Stimulated activated naive CD8-positive, alpha-beta T cell treated with anti-CD3 and anti-CD28 coated beads, Interleukin-15, Interleukin-2, amounts not matched to agents 100 U/mL and 50 U/mL, for 24 hours (primary cell): ENCODE data around the gene MVD.
"Not testable (repeated sequence)": the region's sequence is repeated elsewhere in the genome, so short reads cannot be mapped to it uniquely, and the experiment has no call there.

ENCODE experiments used
- ATAC-seq: fragments of 150-1000 bp; cut with Tn5 transposase; one replicate; pipeline ENCODE4 v1.10.0; 2021
- DNase-seq: peaks from one replicate; pipeline ENCODE4 v3.0.0; 2021

MVD gene

GRCh38 chr16:88624977-88625576 lies 37.8 kb downstream of the MVD start:
- ATAC-seq (no peak), DNase-seq (no peak)

GRCh38 chr16:88624481-88624880 lies 38.4 kb downstream of the MVD start:
- ATAC-seq (no peak), DNase-seq (no peak)

GRCh38 chr16:88623858-88624257 lies 39.0 kb downstream of the MVD start:
- ATAC-seq (no peak), DNase-seq (no peak)

- no peak for DNase-seq
- ATAC-seq: no peak
Measured at GRCh38 chr16:88622866-88623265, 40.0 kb downstream of the MVD start.

GRCh38 chr16:88622125-88622524 lies 40.8 kb downstream of the MVD start:
- DNase-seq: no peak
- no peak for ATAC-seq

GRCh38 chr16:88619859-88620815 lies 42.8 kb downstream of the MVD start:
- peak; percentile 76 for ATAC-seq
- DNase-seq: peak; percentile 42

- DNase-seq: no peak
- no peak for ATAC-seq
Measured at GRCh38 chr16:88618956-88619667, 43.8 kb downstream of the MVD start.

GRCh38 chr16:88618182-88618955 lies 44.5 kb downstream of the MVD start:
- DNase-seq (no peak), ATAC-seq (no peak)

- no peak for ATAC-seq
- DNase-seq: no peak
Measured at GRCh38 chr16:88617268-88618031, 45.4 kb downstream of the MVD start.

GRCh38 chr16:88616736-88617135 lies 46.2 kb downstream of the MVD start:
- no peak for ATAC-seq

GRCh38 chr16:88616320-88616719 lies 46.6 kb downstream of the MVD start:
- DNase-seq (no peak), ATAC-seq (no peak)

More at GRCh38 chr16:88616736-88617135, 46.2 kb downstream of the MVD start:
- DNase-seq: no peak

GRCh38 chr16:88614818-88615580 lies 47.9 kb downstream of the MVD start:
- DNase-seq (no peak), ATAC-seq (no peak)

GRCh38 chr16:88613911-88614817 lies 48.7 kb downstream of the MVD start:
- DNase-seq (no peak), ATAC-seq (no peak)

GRCh38 chr16:88613293-88613692 lies 49.6 kb downstream of the MVD start:
- DNase-seq (no peak), ATAC-seq (no peak)

GRCh38 chr16:88610909-88611812 lies 51.7 kb downstream of the MVD start:
- no peak for ATAC-seq
- no peak for DNase-seq

- ATAC-seq: no peak
- no peak for DNase-seq
Measured at GRCh38 chr16:88610080-88610479, 52.8 kb downstream of the MVD start.

GRCh38 chr16:88609426-88609825 lies 53.5 kb downstream of the MVD start:
- not testable (repeated sequence) for DNase-seq, ATAC-seq

- DNase-seq (no peak), ATAC-seq (no peak)
Measured at GRCh38 chr16:88608076-88608475, 54.8 kb downstream of the MVD start.
